SK-N-SH (cell line): Measurements from ENCODE around the gene F8. TPM values are rescaled to one million over a fixed set of nuclear protein-coding genes. Genes with fewer than 3 reads are reported as not detected.

Experiments
- CTCF ChIA-PET: fragments of 300-600, 350-600 bp; formaldehyde crosslinking; extraction: SDS; loops from one replicate; lab custom pipeline; 2021; lab: Yijun Ruan, JAX
- POLR2A ChIA-PET: fragments of 350-600 bp; sonication (Branson Sonifier 250); formaldehyde crosslinking; extraction: SDS; loops from one replicate; lab custom pipeline; 2020; ENCODE audit warnings: antibody characterized with exemption, inconsistent platforms; lab: Yijun Ruan, JAX
- DNase-seq: peaks from one replicate; pipeline ENCODE4 v3.0.0; 2012
- H2AFZ ChIP-seq: fragments of 200-600 bp; sonication (generic); 2 replicates; pipeline ENCODE4 v1.8.1; 2016; ENCODE audit warnings: antibody characterized with exemption, mild to moderate bottlenecking, low read depth
- H3F3A ChIP-seq: fragments of 200-600 bp; sonication (generic); replicated peaks from 2 replicates; pipeline ENCODE3; 2016; ENCODE audit warnings: antibody characterized with exemption, mild to moderate bottlenecking; ENCODE audit not compliant: insufficient read depth
- H3K27ac ChIP-seq, 2 experiments: fragments of 200-500 bp in 1 of 2; fragments of 200-600 bp in 1 of 2; sonication (Bioruptor generic) in 1 of 2; sonication (generic), shearing (Covaris generic) in 1 of 2; 2 replicates each; pipeline versions ENCODE4 v1.5.1 to v1.6.1; 2014 to 2016; ENCODE audit warnings: low read depth in 2 of 2, inconsistent platforms in 1 of 2, low read length in 1 of 2, mild to moderate bottlenecking in 1 of 2, mixed read lengths in 1 of 2
- H3K27me3 ChIP-seq: fragments of 200-600 bp; sonication (generic), shearing (Covaris generic); 2 replicates; pipeline ENCODE4 v1.6.1; 2016; ENCODE audit warnings: mixed run types; ENCODE audit not compliant: insufficient read depth
- H3K36me3 ChIP-seq, 2 experiments: fragments of 200-500 bp in 1 of 2; fragments of 200-600 bp in 1 of 2; sonication (Bioruptor generic) in 1 of 2; sonication (generic) in 1 of 2; replicated peaks in 1 of 2; 2 replicates each; pipeline versions ENCODE3 to v1.5.1; 2014 to 2016; ENCODE audit warnings: low read length in 1 of 2, mild to moderate bottlenecking in 1 of 2; ENCODE audit not compliant: insufficient read depth in 2 of 2, control insufficient read depth in 1 of 2
- H3K4me1 ChIP-seq, 2 experiments: fragments of 200-500 bp in 1 of 2; fragments of 200-600 bp in 1 of 2; sonication (Bioruptor generic) in 1 of 2; sonication (generic), shearing (Covaris generic) in 1 of 2; 2 replicates each; pipeline versions ENCODE4 v1.5.1 to v1.6.1; 2014 to 2016; ENCODE audit warnings: low read depth in 1 of 2, low read length in 1 of 2, mixed run types in 1 of 2; ENCODE audit not compliant: insufficient read depth in 2 of 2, control insufficient read depth in 1 of 2
- H3K4me2 ChIP-seq: fragments of 200-600 bp; sonication (generic), shearing (Covaris generic); 2 replicates; pipeline ENCODE4 v1.6.1; 2017; ENCODE audit warnings: mixed run types
- H3K4me3 ChIP-seq, 2 experiments: fragments of 200-500 bp in 1 of 2; fragments of 200-600 bp in 1 of 2; sonication (Bioruptor generic) in 1 of 2; sonication (generic), shearing (Covaris generic) in 1 of 2; 2 replicates each; pipeline versions ENCODE4 v1.5.1 to v1.8.1; 2014 to 2016; ENCODE audit warnings: low read depth in 2 of 2, inconsistent platforms in 1 of 2, low read length in 1 of 2, mild to moderate bottlenecking in 1 of 2, mixed read lengths in 1 of 2, moderate library complexity in 1 of 2
- H3K79me2 ChIP-seq: fragments of 200-600 bp; sonication (generic); 2 replicates; pipeline ENCODE4 v1.8.1; 2017; ENCODE audit warnings: mild to moderate bottlenecking; ENCODE audit not compliant: insufficient read depth
- H3K9ac ChIP-seq: fragments of 200-600 bp; sonication (generic); 2 replicates; pipeline ENCODE4 v1.6.1; 2017; ENCODE audit warnings: mixed run types
- H3K9me2 ChIP-seq: fragments of 200-600 bp; sonication (generic); 2 replicates; pipeline ENCODE4 v1.6.1; 2017; ENCODE audit warnings: mixed run types
- H3K9me3 ChIP-seq: fragments of 200-600 bp; sonication (generic); 2 replicates; pipeline ENCODE4 v1.6.1; 2017; ENCODE audit warnings: mixed run types, mild to moderate bottlenecking, moderate library complexity
- H4K20me1 ChIP-seq: fragments of 200-600 bp; sonication (generic); 2 replicates; pipeline ENCODE4 v1.6.1; 2017; ENCODE audit warnings: mild to moderate bottlenecking, mixed run types; ENCODE audit not compliant: insufficient read depth
- ELF1 ChIP-seq: IDR thresholded peaks from 2 replicates; pipeline ENCODE4 v1.4.0; 2012
- EZH2phosphoT487 ChIP-seq: fragments of 200-600 bp; sonication (generic); IDR thresholded peaks from 2 replicates; pipeline ENCODE4 v1.6.1; 2017; ENCODE audit warnings: low read depth, mixed run types, mild to moderate bottlenecking, antibody characterized with exemption, moderate library complexity, borderline replicate concordance
- FOXM1 ChIP-seq: IDR thresholded peaks from 2 replicates; pipeline ENCODE4 v1.4.0; 2012; ENCODE audit warnings: low read depth, mild to moderate bottlenecking
- MXI1 ChIP-seq: IDR thresholded peaks from 2 replicates; pipeline ENCODE4 v1.6.1; 2012; ENCODE audit warnings: mild to moderate bottlenecking, low read depth, low read length, improper control_type of control experiment
- NRF1 ChIP-seq: IDR thresholded peaks from 2 replicates; pipeline ENCODE4 v1.6.1; 2012; ENCODE audit warnings: low read depth, mild to moderate bottlenecking, low read length
- RFX5 ChIP-seq: IDR thresholded peaks from 2 replicates; pipeline ENCODE4 v1.6.1; 2012; ENCODE audit warnings: mild to moderate bottlenecking, improper control_type of control experiment, low read length
- YY1 ChIP-seq: IDR thresholded peaks from 2 replicates; pipeline ENCODE4 v1.4.0; 2012; ENCODE audit warnings: low read depth, mild to moderate bottlenecking
- WGBS: methylation state at CpG from one replicate; pipeline ENCODE4 v1.1.6; 2017; ENCODE audit warnings: low lambda C conversion rate; 5-methylcytosine and 5-hydroxymethylcytosine counted together
- polyA plus RNA-seq, 3 experiments: library from polyadenylated mRNA; depleted of rRNA; stranded (reverse); fragments of >200 nt; gene quantifications; 2 replicates each; pipeline ENCODE4 v1.2.3, GENCODE V29; 2012
- TF ChIP-seq, protein P1 (sequence below): IDR thresholded peaks from 2 replicates; pipeline ENCODE4; 2012
- TF ChIP-seq, protein P2 (sequence below): IDR thresholded peaks from 2 replicates; pipeline ENCODE4 v1.4.0; 2012; ENCODE audit warnings: low read depth, borderline replicate concordance

F8 gene
- polyA plus RNA-seq, 1 of the 3 experiments (the other 2 are of a cell fraction), result 2.5 TPM

DNA sequence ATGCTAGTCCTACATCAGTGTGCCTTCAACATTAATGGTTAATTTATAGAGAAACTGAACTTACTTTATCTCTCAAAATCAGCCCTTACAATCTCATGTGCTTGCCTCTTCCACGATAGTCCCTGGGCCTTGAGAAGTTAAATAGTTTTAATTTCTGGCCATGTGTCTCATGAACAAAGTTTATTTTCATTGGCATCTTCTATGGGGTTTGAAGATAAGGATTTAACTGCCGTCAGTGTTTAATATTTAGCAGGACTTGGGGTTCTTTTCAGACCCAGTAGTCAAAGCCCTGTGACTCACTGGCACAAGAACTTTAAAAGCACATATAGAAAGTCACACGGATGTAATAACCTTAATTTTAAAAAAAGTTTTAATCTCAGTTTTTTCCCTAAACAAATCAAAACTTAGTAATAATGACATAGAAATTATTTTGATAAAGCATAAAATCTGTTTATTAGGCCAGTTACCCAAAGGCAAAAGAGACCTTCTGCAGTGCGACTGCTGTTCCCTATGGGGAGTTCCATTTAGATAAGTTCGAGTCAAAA lies 207.2 kb downstream of the F8 start:
- POLR2A ChIA-PET, result no interaction called here
- Histone ChIP-seq H3K36me3 (no peaks in the 10 kb centered on the region), H3K79me2 (no peaks in the 10 kb centered on the region), H3K9ac (no peak overlapping the region), H3F3A (no peaks in the 10 kb centered on the region)
- DNase-seq, result no peak
- no peak for TF ChIP-seq MXI1
- no peak for TF ChIP-seq RFX5
- TF ChIP-seq ELF1, result no peak
- no peak for TF ChIP-seq EZH2phosphoT487
- TF ChIP-seq, protein P1, sequence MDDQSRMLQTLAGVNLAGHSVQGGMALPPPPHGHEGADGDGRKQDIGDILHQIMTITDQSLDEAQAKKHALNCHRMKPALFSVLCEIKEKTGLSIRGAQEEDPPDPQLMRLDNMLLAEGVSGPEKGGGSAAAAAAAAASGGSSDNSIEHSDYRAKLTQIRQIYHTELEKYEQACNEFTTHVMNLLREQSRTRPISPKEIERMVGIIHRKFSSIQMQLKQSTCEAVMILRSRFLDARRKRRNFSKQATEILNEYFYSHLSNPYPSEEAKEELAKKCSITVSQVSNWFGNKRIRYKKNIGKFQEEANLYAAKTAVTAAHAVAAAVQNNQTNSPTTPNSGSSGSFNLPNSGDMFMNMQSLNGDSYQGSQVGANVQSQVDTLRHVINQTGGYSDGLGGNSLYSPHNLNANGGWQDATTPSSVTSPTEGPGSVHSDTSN, result no peak
- TF ChIP-seq NRF1, result no peak
- TF ChIP-seq, all 33 proteins: peak for 0
- no peaks in the 10 kb centered on the region; the same call in 1 of the 2 replicates for H3K9me3 ChIP-seq
- H3K4me2 ChIP-seq, result no peak overlapping the region
- CTCF ChIA-PET, result no interaction called here
- no peak overlapping the region for H3K4me3 ChIP-seq
- no peaks in the 10 kb centered on the region for H3K4me1 ChIP-seq
- 19% methylated on average over 5 of the region's 5 CpGs for WGBS
- H3K27me3 ChIP-seq, result no peaks in the 10 kb centered on the region; the same call in 1 of the 2 replicates
- H3K27ac ChIP-seq, result no peak overlapping the region
- no peak overlapping the region for H2AFZ ChIP-seq
- no peaks in the 10 kb centered on the region for H4K20me1 ChIP-seq
- no peaks in the 10 kb centered on the region for H3K9me2 ChIP-seq

DNA sequence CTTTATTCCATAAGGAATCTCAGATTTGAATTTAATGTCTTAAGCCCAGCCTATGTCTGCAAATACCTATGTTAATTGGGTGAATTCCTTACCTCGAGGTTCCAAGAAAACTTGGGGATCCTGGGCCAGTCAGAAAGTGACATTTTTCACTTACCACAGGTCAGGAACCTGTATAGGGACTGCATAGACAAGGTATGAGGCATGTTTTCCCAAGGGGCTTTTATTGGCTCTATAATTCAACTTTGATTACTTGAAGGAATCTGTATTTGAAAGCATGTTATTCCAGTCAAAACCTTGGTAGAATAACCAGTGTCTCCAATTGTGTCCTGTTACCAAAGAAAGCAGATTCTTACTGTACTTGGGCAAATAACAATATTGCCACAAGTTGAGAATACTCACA lies 208.7 kb downstream of the F8 start:
- H3K36me3 ChIP-seq, result no peaks in the 10 kb centered on the region
- no peak overlapping the region for H3K9ac ChIP-seq
- H3K4me2 ChIP-seq, result no peak overlapping the region
- no peak overlapping the region for H3K27ac ChIP-seq
- no peaks in the 10 kb centered on the region for H3K79me2 ChIP-seq
- POLR2A ChIA-PET, result no interaction called here
- H3K9me2 ChIP-seq, result no peaks in the 10 kb centered on the region
- H2AFZ ChIP-seq, result no peak overlapping the region
- TF ChIP-seq MXI1, result no peak
- TF ChIP-seq, protein P1, result no peak
- TF ChIP-seq FOXM1, result no peak
- TF ChIP-seq, protein P2, sequence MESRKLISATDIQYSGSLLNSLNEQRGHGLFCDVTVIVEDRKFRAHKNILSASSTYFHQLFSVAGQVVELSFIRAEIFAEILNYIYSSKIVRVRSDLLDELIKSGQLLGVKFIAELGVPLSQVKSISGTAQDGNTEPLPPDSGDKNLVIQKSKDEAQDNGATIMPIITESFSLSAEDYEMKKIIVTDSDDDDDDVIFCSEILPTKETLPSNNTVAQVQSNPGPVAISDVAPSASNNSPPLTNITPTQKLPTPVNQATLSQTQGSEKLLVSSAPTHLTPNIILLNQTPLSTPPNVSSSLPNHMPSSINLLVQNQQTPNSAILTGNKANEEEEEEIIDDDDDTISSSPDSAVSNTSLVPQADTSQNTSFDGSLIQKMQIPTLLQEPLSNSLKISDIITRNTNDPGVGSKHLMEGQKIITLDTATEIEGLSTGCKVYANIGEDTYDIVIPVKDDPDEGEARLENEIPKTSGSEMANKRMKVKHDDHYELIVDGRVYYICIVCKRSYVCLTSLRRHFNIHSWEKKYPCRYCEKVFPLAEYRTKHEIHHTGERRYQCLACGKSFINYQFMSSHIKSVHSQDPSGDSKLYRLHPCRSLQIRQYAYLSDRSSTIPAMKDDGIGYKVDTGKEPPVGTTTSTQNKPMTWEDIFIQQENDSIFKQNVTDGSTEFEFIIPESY, result no peak
- no peak for TF ChIP-seq ELF1
- TF ChIP-seq YY1, result no peak
- 0% methylated on average over 1 of the region's 1 CpG for WGBS
- DNase-seq, result no peak
- H3K27me3 ChIP-seq, result no peaks in the 10 kb centered on the region; the same call in 1 of the 2 replicates
- H3K9me3 ChIP-seq, result no peaks in the 10 kb centered on the region; the same call in 1 of the 2 replicates
- no peak overlapping the region for H3K4me3 ChIP-seq
- H4K20me1 ChIP-seq, result no peaks in the 10 kb centered on the region
- CTCF ChIA-PET, result no interaction called here
- no peaks in the 10 kb centered on the region for H3F3A ChIP-seq
- no peaks in the 10 kb centered on the region for H3K4me1 ChIP-seq
